GM12892 (cell line): ENCODE results near the gene ACSS1.
A peak's percentile ranks its signal among the peaks of the same experiment; 100 is the strongest.

ENCODE experiments used
- DNase-seq: peaks from one replicate; pipeline ENCODE4 v3.0.0; 2011; ENCODE audit not compliant: insufficient read length
- FAIRE-seq: peaks from 2 replicates; lab custom pipeline; 2011; peaks lifted over from hg19 to GRCh38; lab: Jason Lieb, UNC
- POLR2A ChIP-seq: IDR thresholded peaks from 2 replicates; pipeline ENCODE4 v1.6.1; 2011; ENCODE audit warnings: low read depth, low read length, control low read depth
- POLR2AphosphoS5 ChIP-seq: IDR thresholded peaks from 2 replicates; pipeline ENCODE4 v1.6.1; 2011; ENCODE audit warnings: low read depth, low read length, control low read depth
- TAF1 ChIP-seq: IDR thresholded peaks from 2 replicates; pipeline ENCODE4 v1.6.1; 2011; ENCODE audit warnings: low read depth, mild to moderate bottlenecking, control low read depth, low read length, borderline replicate concordance

The ACSS1 gene

DNA sequence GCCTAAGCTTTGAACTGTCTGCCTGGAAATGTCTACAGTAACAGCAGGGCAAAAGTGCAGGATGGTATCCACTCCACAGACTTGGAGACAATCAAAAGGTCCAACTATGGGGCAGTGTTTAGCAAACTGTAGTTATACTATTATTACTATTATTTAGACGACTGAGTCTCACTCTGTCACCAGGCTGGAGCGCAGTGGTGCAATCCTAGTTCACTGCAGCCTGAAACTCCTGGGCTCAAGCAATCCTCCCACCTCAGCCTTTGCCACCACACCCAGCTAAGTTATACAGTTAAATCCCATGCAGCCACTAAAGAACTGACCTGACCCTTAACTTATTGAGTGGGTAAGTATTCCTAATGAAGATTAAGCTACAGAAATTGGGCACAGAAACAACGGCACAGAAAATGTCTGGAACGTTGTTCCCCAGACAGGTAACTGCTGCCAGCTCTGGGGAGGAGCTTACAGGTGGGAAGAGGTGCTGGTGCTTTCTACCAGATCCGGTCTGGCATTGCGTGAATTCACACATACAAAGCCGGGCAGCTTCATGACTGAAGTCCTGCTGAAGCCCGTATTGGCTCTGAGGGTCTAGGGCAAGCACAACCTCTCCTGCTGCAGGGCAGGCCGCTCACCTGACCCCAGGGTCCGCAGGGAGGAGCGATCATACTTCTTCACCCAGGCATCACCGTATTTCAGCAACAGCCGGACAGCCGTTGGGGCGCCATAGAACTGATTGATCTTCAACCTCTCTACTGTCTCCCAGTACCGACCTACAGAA is 38.4 kb downstream of the ACSS1 start:
- TF ChIP-seq POLR2AphosphoS5 (no peak), POLR2A (no peak), TAF1 (no peak)
- no peak for DNase-seq
- no peak for FAIRE-seq

GRCh38 chr20:25018841-25019240 is 39.1 kb downstream of the ACSS1 start:
- no peak for FAIRE-seq
- DNase-seq, result no peak
- TF ChIP-seq POLR2A, result no peak
- no peak for TF ChIP-seq TAF1
- no peak for TF ChIP-seq POLR2AphosphoS5

DNA sequence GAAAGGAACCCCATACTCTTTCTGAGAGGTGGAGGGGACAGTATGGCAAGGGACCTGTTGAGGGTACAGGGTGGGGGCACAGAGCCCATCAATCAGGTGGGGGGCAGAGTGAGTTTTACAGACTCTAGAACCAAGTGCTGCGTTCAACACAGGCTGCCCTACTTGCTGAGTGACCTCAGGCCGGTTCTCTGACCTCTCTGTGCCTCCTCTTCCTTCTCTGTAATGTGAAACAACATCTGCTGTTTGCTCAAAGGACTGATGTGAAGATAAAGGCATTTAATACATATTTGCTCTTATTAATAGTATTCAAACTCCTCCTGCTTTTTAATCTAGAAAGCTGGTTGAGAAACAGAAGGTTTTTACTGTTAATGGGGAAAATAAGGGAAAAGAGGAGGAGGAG is 39.5 kb downstream of the ACSS1 start:
- TF ChIP-seq POLR2AphosphoS5, result no peak
- TF ChIP-seq POLR2A, result no peak
- no peak for TF ChIP-seq TAF1
- DNase-seq (no peak), FAIRE-seq (no peak)

DNA sequence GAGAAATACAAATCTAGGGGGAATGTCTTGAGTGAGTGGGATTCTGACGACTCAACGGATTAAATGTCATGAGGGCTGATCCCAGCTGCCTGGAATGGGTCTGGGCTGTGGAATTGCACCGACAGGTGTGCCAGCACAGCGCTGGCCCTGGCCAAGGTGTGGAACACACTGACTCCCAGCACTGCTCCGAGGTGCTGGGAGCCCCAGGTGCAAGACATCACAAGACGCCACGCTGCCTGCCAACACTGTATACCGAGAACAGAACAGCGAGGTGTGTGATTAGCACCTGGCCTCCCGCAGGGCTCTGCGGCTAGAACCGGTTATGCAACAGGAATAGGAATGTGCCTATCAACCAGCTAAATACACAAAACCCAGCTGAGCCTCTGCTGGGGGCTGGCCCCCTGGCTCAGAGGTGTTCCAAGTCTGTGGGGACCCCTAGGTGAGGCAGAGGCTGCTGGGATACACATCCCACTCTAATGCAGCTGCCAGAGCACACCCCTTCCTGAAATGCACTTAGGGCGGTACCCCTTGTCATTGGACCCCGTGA is 40.6 kb downstream of the ACSS1 start:
- no peak for TF ChIP-seq TAF1
- TF ChIP-seq POLR2A, result no peak
- TF ChIP-seq POLR2AphosphoS5, result no peak
- FAIRE-seq (no peak), DNase-seq (no peak)

- TF ChIP-seq POLR2AphosphoS5 (no peak), POLR2A (no peak), TAF1 (no peak)
- no peak for FAIRE-seq
- no peak for DNase-seq
Measured at GRCh38 chr20:25016471-25016870, 41.5 kb downstream of the ACSS1 start.

DNA sequence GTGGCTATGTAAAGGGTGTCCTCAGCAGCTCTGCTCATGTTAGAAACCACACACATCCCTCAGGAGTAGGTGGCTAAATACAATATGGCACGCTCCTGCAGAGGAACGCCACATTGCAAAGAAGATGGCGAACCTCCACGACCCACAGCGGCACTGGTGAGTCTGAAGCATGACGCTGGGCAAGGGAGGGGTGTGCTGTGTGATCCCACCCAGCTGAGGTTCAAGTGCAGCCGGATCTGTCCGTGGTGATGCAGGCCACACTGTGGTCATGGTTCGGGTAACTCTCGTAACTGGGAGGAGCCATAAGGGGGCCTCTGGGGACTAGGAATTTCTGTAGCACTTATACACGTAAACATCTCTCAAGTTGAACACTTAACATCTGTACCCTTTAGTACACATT is 42.0 kb downstream of the ACSS1 start:
- DNase-seq (no peak), FAIRE-seq (no peak)
- TF ChIP-seq POLR2A, result peak; percentile 22; the same call in 1 of the 2 replicates
- no peak for TF ChIP-seq POLR2AphosphoS5

DNA sequence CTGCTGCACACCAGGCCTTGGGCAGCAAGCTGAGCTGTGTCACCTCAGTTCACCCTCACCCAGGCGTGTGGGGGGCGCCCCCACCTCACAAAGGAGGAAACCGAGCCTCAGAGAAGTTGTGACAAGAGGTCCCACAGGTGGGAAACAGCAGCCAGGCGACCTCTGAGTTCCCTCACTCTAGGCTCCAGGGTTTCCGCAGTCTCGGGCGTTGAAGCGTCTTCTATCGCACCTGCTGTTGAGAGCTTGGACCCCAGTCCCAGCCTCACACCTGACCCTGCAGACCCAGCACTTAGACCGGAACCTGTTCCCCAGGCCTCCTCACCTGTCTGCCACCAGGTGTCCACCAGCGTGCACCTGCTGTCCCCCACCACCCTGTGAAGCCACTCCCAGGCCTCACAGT is 43.1 kb downstream of the ACSS1 start:
- TF ChIP-seq TAF1, result no peak
- TF ChIP-seq POLR2A, result no peak
- TF ChIP-seq POLR2AphosphoS5, result no peak
- FAIRE-seq (no peak), DNase-seq (no peak)

DNA sequence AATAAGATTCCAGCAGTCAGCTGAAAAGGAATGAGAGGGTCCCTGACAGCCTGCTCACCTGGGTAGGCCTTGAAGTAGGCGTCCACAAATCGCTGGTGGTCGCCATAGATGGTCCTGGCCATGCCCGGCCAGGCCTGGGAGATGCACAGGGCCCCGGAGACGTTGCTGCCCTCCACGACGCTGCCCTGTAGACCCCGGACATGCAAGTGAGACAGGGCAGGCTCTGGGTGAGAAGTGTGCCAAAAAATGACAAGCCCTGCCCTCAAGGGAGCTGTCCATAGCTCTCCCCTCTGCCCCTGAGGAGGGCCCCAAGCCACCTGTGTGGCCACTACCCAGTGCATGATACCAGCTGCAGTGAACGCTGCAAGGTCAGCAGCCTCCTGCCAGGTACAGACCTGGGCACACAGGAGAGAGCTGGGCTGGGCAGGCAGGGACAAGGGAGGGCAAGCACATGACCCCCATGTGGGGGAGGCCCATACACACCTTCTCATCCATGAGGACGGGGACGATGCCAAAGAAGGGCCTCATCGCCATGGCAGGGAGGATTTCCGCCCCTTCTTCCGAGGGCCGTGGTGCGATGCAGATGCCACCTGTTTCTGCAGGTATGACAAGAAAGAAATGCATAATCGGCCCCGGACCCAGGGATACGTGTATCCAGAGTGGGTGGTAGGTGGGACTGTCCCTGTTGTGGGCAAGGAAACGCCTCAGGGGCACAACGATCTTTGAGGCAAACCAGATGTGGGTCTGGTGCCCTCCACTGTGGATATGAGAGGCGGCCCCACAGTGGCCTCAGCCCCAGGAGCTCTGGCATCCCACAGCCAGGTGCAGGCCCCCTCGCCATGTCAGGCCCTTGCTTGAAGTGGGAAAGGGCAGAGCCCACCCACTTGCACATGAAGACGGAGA is 44.2 kb downstream of the ACSS1 start:
- no peak for TF ChIP-seq TAF1
- no peak for TF ChIP-seq POLR2A
- no peak for TF ChIP-seq POLR2AphosphoS5
- FAIRE-seq, result no peak
- no peak for DNase-seq

DNA sequence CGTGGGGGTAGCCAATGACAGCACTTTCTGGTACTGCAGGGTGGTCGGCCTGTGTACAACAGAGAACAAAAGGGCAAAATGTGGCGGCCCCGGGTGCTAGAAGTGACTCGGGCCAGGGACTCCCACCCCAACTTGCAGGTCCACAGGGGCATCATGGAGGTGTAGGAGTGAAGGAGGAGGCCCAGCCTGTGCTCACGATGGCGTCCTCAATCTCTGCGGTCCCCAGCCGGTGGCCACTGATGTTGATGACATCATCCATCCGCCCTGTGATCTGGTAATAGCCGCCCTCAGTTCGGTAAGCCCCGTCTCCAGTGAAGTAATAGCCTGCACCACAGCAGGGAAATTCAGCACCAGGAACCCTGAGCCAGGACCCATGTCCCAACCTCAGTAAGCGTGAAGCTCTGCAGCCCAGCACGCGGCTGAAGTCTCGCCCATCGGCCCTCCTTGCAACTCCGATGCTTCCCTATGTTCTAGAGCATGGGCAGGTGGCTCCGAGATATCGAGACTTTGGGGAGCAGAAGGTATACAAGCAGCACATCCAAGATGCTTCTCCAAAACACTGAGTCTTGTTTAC is 45.2 kb downstream of the ACSS1 start:
- DNase-seq (no peak), FAIRE-seq (no peak)
- TF ChIP-seq POLR2A, result no peak
- no peak for TF ChIP-seq POLR2AphosphoS5
- no peak for TF ChIP-seq TAF1

GRCh38 chr20:25011831-25012241 is 46.1 kb downstream of the ACSS1 start:
- TF ChIP-seq POLR2A (no peak), POLR2AphosphoS5 (no peak), TAF1 (no peak)
- FAIRE-seq (no peak), DNase-seq (no peak)

GRCh38 chr20:25011261-25011660 is 46.7 kb downstream of the ACSS1 start:
- TF ChIP-seq POLR2AphosphoS5, result no peak
- TF ChIP-seq TAF1, result no peak
- TF ChIP-seq POLR2A, result no peak
- no peak for DNase-seq
- FAIRE-seq, result no peak
